A549 (cell line): Measurements from ENCODE around the gene MGAT5. TPM values are rescaled to one million over a fixed set of nuclear protein-coding genes. Genes with fewer than 3 reads are reported as not detected.

ENCODE experiments used
- ATAC-seq, 2 experiments: fragments of 200-7000 bp in 1 of 2; fragments of >200 bp in 1 of 2; cut with Nextera tagmentation in 1 of 2; cut with Tn5 transposase in 1 of 2; 3 replicates each; pipeline versions ENCODE4 v1.8.0 to v1.9.1; 2018 to 2020; ENCODE audit warnings: mild to moderate bottlenecking in 1 of 2, moderate library complexity in 1 of 2
- CTCF ChIA-PET: fragments of 300-600 bp; sonication (Branson Sonifier 250); formaldehyde crosslinking; extraction: SDS; loops from one replicate; lab custom pipeline; 2021; ENCODE audit warnings: antibody characterized with exemption, inconsistent platforms; lab: Yijun Ruan, JAX
- POLR2A ChIA-PET: fragments of 350-600 bp; formaldehyde crosslinking; extraction: SDS; loops from one replicate; lab custom pipeline; 2021; ENCODE audit warnings: antibody characterized with exemption, inconsistent platforms; lab: Yijun Ruan, JAX
- DNase-seq, 2 experiments: peaks; one replicate each; pipeline versions ENCODE4 v3.0.0 to v3.0.0-alpha.2; 2011 to 2016; ENCODE audit warnings: low read depth in 1 of 2, low spot score in 1 of 2
- FAIRE-seq: peaks from 2 replicates; lab custom pipeline; 2011; peaks lifted over from hg19 to GRCh38; lab: Jason Lieb, UNC
- H3K27ac ChIP-seq, 2 experiments: fragments of >200 bp; sonication (Bioruptor Twin); formaldehyde crosslinking; 3 replicates each; pipeline ENCODE4 v1.5.1; 2016 to 2017
- H3K4me1 ChIP-seq: fragments of >200 bp; sonication (Bioruptor Twin); formaldehyde crosslinking; 3 replicates; pipeline ENCODE4 v1.6.1; 2016
- H3K4me2 ChIP-seq: fragments of >200 bp; sonication (Bioruptor Twin); formaldehyde crosslinking; 3 replicates; pipeline ENCODE4 v1.6.1; 2016
- H3K4me3 ChIP-seq: fragments of >200 bp; sonication (Bioruptor Twin); formaldehyde crosslinking; 3 replicates; pipeline ENCODE4 v1.5.1; 2016
- H3K9me3 ChIP-seq: fragments of >200 bp; sonication (Bioruptor Twin); formaldehyde crosslinking; 3 replicates; pipeline ENCODE4 v1.6.1; 2016
- EHMT2 ChIP-seq: fragments of 200-600 bp; sonication (generic); IDR thresholded peaks from 2 replicates; pipeline ENCODE4 v1.6.1; 2016; ENCODE audit warnings: antibody characterized with exemption, low read depth, mild to moderate bottlenecking, moderate library complexity
- ELK1 ChIP-seq: fragments of 150-350 bp; IDR thresholded peaks from 2 replicates; pipeline ENCODE4 v1.6.1; 2014; ENCODE audit warnings: low read depth, mild to moderate bottlenecking, low read length
- MAFK ChIP-seq: fragments of 450-650 bp; IDR thresholded peaks from 2 replicates; pipeline ENCODE4 v1.6.1; 2014; ENCODE audit not compliant: partially characterized antibody
- MAZ ChIP-seq: fragments of 150-350 bp; IDR thresholded peaks from 2 replicates; pipeline ENCODE4 v1.6.1; 2014; ENCODE audit warnings: antibody characterized with exemption, low read depth, low read length, borderline replicate concordance
- NR3C1 ChIP-seq: fragments of >200 bp; sonication (Bioruptor Twin); formaldehyde crosslinking; IDR thresholded peaks from 3 replicates; pipeline ENCODE4 v1.6.1; 2017
- PBX3 ChIP-seq: IDR thresholded peaks from 2 replicates; pipeline ENCODE4 v1.6.1; 2012
- POLR2A ChIP-seq: IDR thresholded peaks from 2 replicates; pipeline ENCODE4 v1.6.1; 2012; ENCODE audit warnings: mild to moderate bottlenecking, low read length
- RAD21 ChIP-seq, 2 experiments: fragments of >200 bp in 1 of 2; sonication (Bioruptor Twin) in 1 of 2; formaldehyde crosslinking in 1 of 2; IDR thresholded peaks in 1 of 2; conservative IDR thresholded peaks in 1 of 2; 2 replicates in 1 of 2; 3 replicates in 1 of 2; pipeline ENCODE4 v1.6.1; 2012 to 2018; ENCODE audit warnings: inconsistent platforms in 1 of 2
- REST ChIP-seq: fragments of 200-600 bp; sonication (generic); IDR thresholded peaks from 2 replicates; pipeline ENCODE4 v1.6.1; 2016; ENCODE audit warnings: antibody characterized with exemption, mild to moderate bottlenecking, moderate library complexity
- USF2 ChIP-seq: fragments of 450-650 bp; IDR thresholded peaks from 2 replicates; pipeline ENCODE4 v1.6.1; 2014; ENCODE audit warnings: antibody characterized with exemption
- ZNF302 ChIP-seq: fragments of 250-450 bp; sonication (Bioruptor Pico); IDR thresholded peaks from 2 replicates; pipeline ENCODE4 v1.9.0; 2021; ENCODE audit warnings: inconsistent platforms, mild to moderate bottlenecking, moderate library complexity
- WGBS: methylation state at CpG from one replicate; pipeline ENCODE4 v1.1.6; 2017; ENCODE audit errors: missing lambda C conversion rate; 5-methylcytosine and 5-hydroxymethylcytosine counted together
- polyA plus RNA-seq, 4 experiments: library from polyadenylated mRNA; depleted of rRNA in 3 of 4; stranded (reverse); fragments of >200 nt; fragmentation: RNase III in 1 of 4; extraction: RNeasy Plus Mini Kit Qiagen cat#74134 plus additional on column Dnase treatment in 1 of 4; gene quantifications; 2 replicates in 3 of 4; 3 replicates in 1 of 4; pipeline ENCODE4 v1.2.3, GENCODE V29; 2011 to 2017
- TF ChIP-seq, protein P1 (sequence below): fragments of 250-450 bp; sonication (Bioruptor Pico); IDR thresholded peaks from 2 replicates; pipeline ENCODE4 v1.5.0; 2020; ENCODE audit warnings: low read depth, mild to moderate bottlenecking, moderate library complexity
- TF ChIP-seq, protein P2 (sequence below): IDR thresholded peaks from 2 replicates; pipeline ENCODE4 v1.6.1; 2012

MGAT5 gene
- polyA plus RNA-seq, 2 of the 4 experiments (the other 2 are of a cell fraction) = 13.2 to 17.1 TPM

- Histone ChIP-seq H3K27ac (no peak overlapping the region), H3K4me1 (no peaks in the 10 kb centered on the region), H3K4me3 (no peak overlapping the region), H3K9me3 (no peaks in the 10 kb centered on the region), H3K4me2 (no peak overlapping the region)
- 93% methylated on average over 10 of the region's 10 CpGs for WGBS
- TF ChIP-seq MAFK = peak; percentile 3
- TF ChIP-seq, protein P1, sequence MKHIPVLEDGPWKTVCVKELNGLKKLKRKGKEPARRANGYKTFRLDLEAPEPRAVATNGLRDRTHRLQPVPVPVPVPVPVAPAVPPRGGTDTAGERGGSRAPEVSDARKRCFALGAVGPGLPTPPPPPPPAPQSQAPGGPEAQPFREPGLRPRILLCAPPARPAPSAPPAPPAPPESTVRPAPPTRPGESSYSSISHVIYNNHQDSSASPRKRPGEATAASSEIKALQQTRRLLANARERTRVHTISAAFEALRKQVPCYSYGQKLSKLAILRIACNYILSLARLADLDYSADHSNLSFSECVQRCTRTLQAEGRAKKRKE (CRISPR knock-in tag) = no peak
- ChIA-PET CTCF (interaction anchor here (1.3 to 6.8 kb wide), 4 partner anchors 8 to 336 kb away, joined by 3 to 45 read pairs (median 4); no protein-coding TSS in a partner anchor), POLR2A (no interaction called here)
- ATAC-seq (no peak), FAIRE-seq (no peak), DNase-seq (no peak)
Measured at GRCh38 chr2:134453973-134454372, 200.1 kb downstream of the MGAT5 start.

- Histone ChIP-seq H3K27ac (no peak overlapping the region), H3K4me1 (no peaks in the 10 kb centered on the region), H3K4me2 (no peak overlapping the region), H3K4me3 (no peak overlapping the region), H3K9me3 (no peaks in the 10 kb centered on the region)
- ATAC-seq (no peak), DNase-seq (no peak), FAIRE-seq (no peak)
- 82% methylated on average over 8 of the region's 8 CpGs for WGBS
- TF ChIP-seq POLR2A (no peak), NR3C1 (no peak)
- ChIA-PET CTCF (interaction anchor here (1.3 to 6.8 kb wide), 3 partner anchors 9 to 336 kb away, joined by 3 to 45 read pairs (median 5); no protein-coding TSS in a partner anchor), POLR2A (no interaction called here)
Measured at GRCh38 chr2:134454426-134454825, 200.6 kb downstream of the MGAT5 start.

DNA sequence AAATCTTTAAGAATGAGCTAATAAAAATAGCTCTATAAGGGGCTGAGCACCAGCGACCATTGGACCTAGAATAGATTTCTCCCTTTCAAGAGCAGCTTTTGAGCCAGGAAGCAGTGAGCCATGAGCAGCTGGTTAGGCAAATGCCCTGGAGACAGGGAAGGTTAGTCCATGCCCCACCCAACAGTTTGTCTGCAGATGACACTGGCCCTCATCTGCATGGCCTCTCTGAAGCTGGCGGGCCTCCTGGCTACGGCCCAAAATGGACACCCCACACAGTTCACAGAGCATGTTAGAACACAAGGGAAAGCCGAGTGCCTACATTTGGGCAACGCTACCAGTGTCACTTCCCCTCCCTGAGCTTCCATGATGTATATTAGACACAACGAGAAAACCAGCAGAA lies 201.1 kb downstream of the MGAT5 start:
- ChIA-PET CTCF (interaction anchor here (1.3 to 6.8 kb wide), 2 partner anchors 9 to 336 kb away, joined by 3 to 45 read pairs; no protein-coding TSS in a partner anchor), POLR2A (no interaction called here)
- FAIRE-seq (no peak), ATAC-seq (no peak), DNase-seq (no peak)
- H3K27ac ChIP-seq = no peak overlapping the region
- WGBS = 83% methylated on average over 6 of the region's 6 CpGs
- H3K9me3 ChIP-seq = no peaks in the 10 kb centered on the region
- H3K4me3 ChIP-seq = no peak overlapping the region
- TF ChIP-seq PBX3 = no peak
- TF ChIP-seq RAD21 (conservative IDR thresholded peaks at IDR 0.05 in 1 of 2, IDR thresholded peaks at IDR 0.05 in 1 of 2) = no peak
- TF ChIP-seq ZNF302 (CRISPR knock-in tag) = no peak
- no peak for TF ChIP-seq USF2
- TF ChIP-seq, protein P2, sequence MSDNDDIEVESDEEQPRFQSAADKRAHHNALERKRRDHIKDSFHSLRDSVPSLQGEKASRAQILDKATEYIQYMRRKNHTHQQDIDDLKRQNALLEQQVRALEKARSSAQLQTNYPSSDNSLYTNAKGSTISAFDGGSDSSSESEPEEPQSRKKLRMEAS = no peak
- no peak for TF ChIP-seq REST
- no peak for TF ChIP-seq MAZ
- no peak for TF ChIP-seq EHMT2
- no peak for TF ChIP-seq ELK1
- no peaks in the 10 kb centered on the region for H3K4me1 ChIP-seq
- no peak overlapping the region for H3K4me2 ChIP-seq
